PC-9 (cell line): ENCODE measurements around the gene FAM110C. TPM values are rescaled to one million over a fixed set of nuclear protein-coding genes. Genes with fewer than 3 reads are reported as not detected.

Experiments
- BruUV-seq: library from RNA; stranded (reverse); fragments of 400-500 nt; replicated peaks from 2 replicates; lab custom pipeline; 2021; lab: Mats Ljungman, UMichigan
- CTCF ChIA-PET: fragments of 300-600 bp; sonication (Branson Sonifier 250); formaldehyde crosslinking; loops from one replicate; lab custom pipeline; 2022; ENCODE audit warnings: antibody characterized with exemption; lab: Charles Lee
- POLR2A ChIA-PET: fragments of 300-600 bp; sonication (Branson Sonifier 250); formaldehyde crosslinking; loops from one replicate; lab custom pipeline; 2022; ENCODE audit warnings: antibody characterized with exemption; ENCODE audit not compliant: unreplicated experiment; lab: Charles Lee
- DNase-seq, 2 experiments: peaks; one replicate each; pipeline versions ENCODE4 v3.0.0 to v3.0.0-alpha.2; 2015 to 2022; ENCODE audit warnings: mixed read lengths in 1 of 2
- H2AFZ ChIP-seq: fragments of 200-600 bp; sonication (generic); 2 replicates; pipeline ENCODE4 v1.8.1; 2017; ENCODE audit warnings: antibody characterized with exemption
- H3F3A ChIP-seq: fragments of 200-600 bp; sonication (generic); 2 replicates; pipeline ENCODE4 v1.8.1; 2017; ENCODE audit warnings: antibody characterized with exemption, mild to moderate bottlenecking, low read depth; ENCODE audit not compliant: insufficient read depth
- H3K27ac ChIP-seq: fragments of 200-600 bp; sonication (generic); 2 replicates; pipeline ENCODE4 v1.6.1; 2016; ENCODE audit warnings: mixed run types
- H3K27me3 ChIP-seq: fragments of 200-600 bp; sonication (generic); 2 replicates; pipeline ENCODE4 v1.6.1; 2016; ENCODE audit warnings: low read depth, mixed run types; ENCODE audit not compliant: insufficient read depth
- H3K36me3 ChIP-seq: fragments of 200-600 bp; sonication (generic); 2 replicates; pipeline ENCODE4 v1.6.1; 2016; ENCODE audit warnings: low read depth, mixed run types
- H3K4me1 ChIP-seq: fragments of 200-600 bp; sonication (generic); replicated peaks from 2 replicates; pipeline ENCODE4 v1.6.1; 2016; ENCODE audit warnings: mixed run types; ENCODE audit not compliant: insufficient read depth
- H3K4me2 ChIP-seq: fragments of 200-600 bp; sonication (generic); 2 replicates; pipeline ENCODE4 v1.6.1; 2017; ENCODE audit warnings: mixed run types
- H3K4me3 ChIP-seq: fragments of 200-600 bp; sonication (generic); 2 replicates; pipeline ENCODE4 v1.6.1; 2016; ENCODE audit warnings: mixed run types
- H3K79me2 ChIP-seq: fragments of 200-600 bp; sonication (generic); 2 replicates; pipeline ENCODE4 v1.6.1; 2017; ENCODE audit warnings: low read depth, mixed run types
- H3K9me2 ChIP-seq: fragments of 200-600 bp; sonication (generic); 2 replicates; pipeline ENCODE4 v1.8.1; 2017; ENCODE audit warnings: mild to moderate bottlenecking; ENCODE audit not compliant: insufficient read depth
- H3K9me3 ChIP-seq: fragments of 200-600 bp; sonication (generic); 2 replicates; pipeline ENCODE4 v1.8.1; 2016; ENCODE audit warnings: low read depth; ENCODE audit not compliant: insufficient read depth
- H4K20me1 ChIP-seq: fragments of 200-600 bp; sonication (generic); 2 replicates; pipeline ENCODE4 v1.8.1; 2017; ENCODE audit not compliant: insufficient read depth
- CTCF ChIP-seq: fragments of 200-600 bp; sonication (generic); conservative IDR thresholded peaks from 2 replicates; pipeline ENCODE4 v1.6.1; 2017; ENCODE audit warnings: mixed run types, antibody characterized with exemption, mild to moderate bottlenecking, moderate library complexity
- EZH2 ChIP-seq: fragments of 200-600 bp; sonication (generic); IDR thresholded peaks from 2 replicates; pipeline ENCODE4 v1.8.0; 2017; ENCODE audit warnings: antibody characterized with exemption, low read depth
- intact Hi-C: fragments of 100-400 bp; cut with micrococcal nuclease; formaldehyde crosslinking; loops from one replicate; pipeline ENCODE4 v1.10.0; 2022; ENCODE audit not compliant: unreplicated experiment
- total RNA-seq: library from RNA; stranded (reverse); gene quantifications from 2 replicates; pipeline ENCODE4 v1.2.3, GENCODE V29; 2021

The FAM110C gene
- total RNA-seq, 1 experiment from 2014 or later: 20.8 TPM

GRCh38 chr2:11248-11941, 34.9 kb downstream of the FAM110C start:
- no peak overlapping the region for H3K4me3 ChIP-seq
- H3K4me1 ChIP-seq: no peaks in the 10 kb centered on the region
- BruUV-seq: no TSS peak
- H3F3A ChIP-seq: 0 out of 2 replicates have a peak, but pooled peaks cover 4% of the 10 kb centered on the region
- H2AFZ ChIP-seq: no peak overlapping the region
- ChIA-PET CTCF (no interaction called here), POLR2A (no interaction called here)
- H3K9me3 ChIP-seq: peaks cover 5% of the 10 kb centered on the region; the same call in 1 of the 2 replicates
- no peak overlapping the region for H3K4me2 ChIP-seq
- peak; percentile 24 to 54 for DNase-seq
- H3K9me2 ChIP-seq: no peaks in the 10 kb centered on the region
- H3K27me3 ChIP-seq: no peaks in the 10 kb centered on the region
- H3K36me3 ChIP-seq: no peaks in the 10 kb centered on the region
- intact Hi-C loops: no loop called here
- no peaks in the 10 kb centered on the region for H3K79me2 ChIP-seq
- TF ChIP-seq EZH2 (no peak), CTCF (peak; percentile 68)
- H4K20me1 ChIP-seq: no peaks in the 10 kb centered on the region
- H3K27ac ChIP-seq: no peak overlapping the region

- Histone ChIP-seq H3K27ac (no peak overlapping the region), H3F3A (0 out of 2 replicates have a peak, but pooled peaks cover 4% of the 10 kb centered on the region)
Measured at GRCh38 chr2:10222-10875, 36.0 kb downstream of the FAM110C start.

More at GRCh38 chr2:10222-10875, 36.0 kb downstream of the FAM110C start:
- Histone ChIP-seq H3K4me1 (no peaks in the 10 kb centered on the region), H4K20me1 (no peaks in the 10 kb centered on the region), H3K79me2 (no peaks in the 10 kb centered on the region), H3K27me3 (no peaks in the 10 kb centered on the region), H3K9me3 (peaks cover 5% of the 10 kb centered on the region; the same call in 1 of the 2 replicates), H3K4me2 (no peak overlapping the region), H3K9me2 (no peaks in the 10 kb centered on the region), H2AFZ (no peak overlapping the region), H3K36me3 (no peaks in the 10 kb centered on the region), H3K4me3 (no peak overlapping the region)
- ChIA-PET CTCF (no interaction called here), POLR2A (no interaction called here)
- no peak for DNase-seq
- no TSS peak for BruUV-seq
- TF ChIP-seq CTCF (no peak), EZH2 (no peak)
- intact Hi-C loops: no loop called here

Other genes with a start within 250 kb of the FAM110C start
- gene SH3YL1, start 217.5 kb upstream of the FAM110C start, total RNA-seq: 84.7 and 102 TPM in 2 replicates
- 115 and 116 TPM in 2 replicates for gene ACP1, start 218.4 kb upstream of the FAM110C start, total RNA-seq
- gene ALKAL2, start 241.6 kb upstream of the FAM110C start, total RNA-seq: not detected in 2 replicates